HPDE6-E6E7 (cell line): ENCODE results near the gene PXDN.

Experiments
- DNase-seq: peaks from one replicate; pipeline ENCODE4 v3.0.0; 2011; ENCODE audit warnings: missing footprints; ENCODE audit errors: extremely low spot score

PXDN gene

DNA sequence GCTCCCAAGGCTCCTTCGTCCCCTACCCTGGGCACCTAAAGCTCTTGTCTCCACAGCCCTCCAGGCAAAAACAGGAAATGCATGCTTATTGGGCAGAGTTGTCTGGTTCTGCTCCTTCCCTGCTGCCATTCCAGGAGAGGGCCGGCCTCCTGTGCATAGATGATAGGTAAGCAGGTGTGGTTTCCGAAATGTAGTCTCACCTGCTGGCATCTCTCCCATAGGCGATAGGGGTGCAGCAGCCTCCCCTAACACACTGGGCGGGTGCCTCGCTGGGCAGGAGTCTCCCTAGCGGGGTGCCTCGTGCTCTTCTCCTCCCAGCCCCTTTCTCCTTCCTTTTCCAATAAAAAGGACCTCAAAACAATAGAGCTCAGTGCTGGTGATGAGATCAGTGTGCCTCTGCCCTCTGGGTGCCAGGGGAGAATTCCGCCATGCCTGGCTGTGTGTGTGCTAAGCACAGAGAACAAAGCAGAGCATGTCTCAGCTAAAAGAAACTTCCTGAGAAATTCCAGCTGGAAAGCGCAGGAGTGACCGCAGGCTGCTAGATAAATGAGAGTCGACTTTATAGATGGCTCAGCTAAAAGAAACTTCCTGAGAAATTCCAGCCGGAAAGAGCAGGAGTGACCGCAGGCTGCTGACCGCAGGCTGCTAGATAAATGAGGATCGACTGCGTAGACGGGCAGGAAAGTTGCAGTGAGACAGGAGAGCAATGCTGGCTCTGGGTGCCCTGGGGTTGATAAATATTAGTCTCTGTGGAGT, 11.3 kb upstream of the PXDN start:
- no peak for DNase-seq

DNA sequence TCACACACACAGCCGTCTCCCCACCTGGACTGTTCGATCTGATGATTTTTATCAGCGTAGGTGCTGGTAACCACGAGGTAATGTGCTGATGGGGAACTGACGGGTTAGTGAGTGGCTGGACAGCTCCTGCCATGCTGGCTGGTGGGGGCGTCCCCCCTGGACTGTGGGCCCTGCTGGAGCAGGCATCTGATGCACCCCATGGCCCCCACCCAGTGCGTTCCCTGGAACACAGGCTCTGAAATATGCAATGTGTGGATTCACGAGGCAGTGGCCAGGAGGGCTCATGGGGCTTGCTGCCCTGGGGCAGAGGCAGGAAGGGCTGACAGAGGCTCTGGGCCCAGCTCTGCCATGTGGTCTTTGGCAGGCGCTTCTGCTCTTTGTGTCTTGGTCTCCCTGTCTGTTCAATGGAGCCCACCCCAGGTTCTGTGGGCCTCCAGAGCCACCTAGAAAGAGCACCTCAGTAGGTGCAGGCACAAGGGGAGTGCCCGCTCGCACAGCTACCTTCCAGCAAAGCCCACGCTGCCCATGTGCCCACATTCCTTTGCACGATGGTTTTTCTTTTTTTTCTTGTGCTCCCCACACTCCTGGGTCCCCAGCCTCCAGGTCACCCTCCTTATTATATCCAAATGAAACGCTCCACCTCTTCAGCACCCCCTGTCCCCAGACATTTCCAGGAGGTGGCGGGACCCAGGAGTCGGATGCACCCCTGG, 10.3 kb upstream of the PXDN start:
- no peak for DNase-seq

DNA sequence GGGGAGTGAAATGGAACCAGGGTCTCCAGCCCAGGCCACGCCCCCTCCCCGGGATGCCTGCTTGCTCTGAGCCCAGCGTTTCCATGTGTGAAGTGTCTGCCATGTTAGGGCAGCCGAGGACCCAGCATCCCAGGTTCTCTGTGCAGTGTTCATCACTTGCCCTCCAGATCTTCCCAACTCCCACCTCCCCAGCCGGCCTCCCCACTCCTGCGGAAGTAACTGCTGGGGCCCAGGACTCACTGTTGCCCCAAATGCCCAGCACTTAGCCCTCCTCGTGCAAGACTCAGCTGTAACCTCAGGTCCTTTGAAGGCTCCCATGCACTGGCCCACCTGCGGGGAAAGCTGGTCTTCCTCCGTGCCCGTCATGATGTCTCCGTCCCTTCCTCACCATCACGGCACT, 9.7 kb upstream of the PXDN start:
- no peak for DNase-seq

DNA sequence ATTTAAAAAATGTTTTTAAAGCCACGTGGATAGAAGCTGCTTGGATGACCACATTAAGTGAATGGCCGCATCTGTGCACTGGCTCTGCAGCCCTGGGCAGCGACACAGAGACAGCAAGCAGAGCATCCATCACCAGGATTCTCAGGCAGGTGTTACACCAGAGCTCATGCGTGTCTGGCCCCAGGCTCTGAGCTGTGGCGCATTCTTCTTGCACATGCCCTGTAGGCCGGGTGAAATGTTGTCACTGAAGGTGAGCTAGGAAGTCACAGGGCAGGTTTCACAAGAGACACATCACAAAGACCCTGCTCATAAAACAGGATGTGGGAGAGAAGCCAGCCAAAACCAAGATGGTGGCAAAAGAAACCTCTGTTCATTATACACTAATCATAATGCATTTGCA, 8.4 kb upstream of the PXDN start:
- DNase-seq: no peak

DNA sequence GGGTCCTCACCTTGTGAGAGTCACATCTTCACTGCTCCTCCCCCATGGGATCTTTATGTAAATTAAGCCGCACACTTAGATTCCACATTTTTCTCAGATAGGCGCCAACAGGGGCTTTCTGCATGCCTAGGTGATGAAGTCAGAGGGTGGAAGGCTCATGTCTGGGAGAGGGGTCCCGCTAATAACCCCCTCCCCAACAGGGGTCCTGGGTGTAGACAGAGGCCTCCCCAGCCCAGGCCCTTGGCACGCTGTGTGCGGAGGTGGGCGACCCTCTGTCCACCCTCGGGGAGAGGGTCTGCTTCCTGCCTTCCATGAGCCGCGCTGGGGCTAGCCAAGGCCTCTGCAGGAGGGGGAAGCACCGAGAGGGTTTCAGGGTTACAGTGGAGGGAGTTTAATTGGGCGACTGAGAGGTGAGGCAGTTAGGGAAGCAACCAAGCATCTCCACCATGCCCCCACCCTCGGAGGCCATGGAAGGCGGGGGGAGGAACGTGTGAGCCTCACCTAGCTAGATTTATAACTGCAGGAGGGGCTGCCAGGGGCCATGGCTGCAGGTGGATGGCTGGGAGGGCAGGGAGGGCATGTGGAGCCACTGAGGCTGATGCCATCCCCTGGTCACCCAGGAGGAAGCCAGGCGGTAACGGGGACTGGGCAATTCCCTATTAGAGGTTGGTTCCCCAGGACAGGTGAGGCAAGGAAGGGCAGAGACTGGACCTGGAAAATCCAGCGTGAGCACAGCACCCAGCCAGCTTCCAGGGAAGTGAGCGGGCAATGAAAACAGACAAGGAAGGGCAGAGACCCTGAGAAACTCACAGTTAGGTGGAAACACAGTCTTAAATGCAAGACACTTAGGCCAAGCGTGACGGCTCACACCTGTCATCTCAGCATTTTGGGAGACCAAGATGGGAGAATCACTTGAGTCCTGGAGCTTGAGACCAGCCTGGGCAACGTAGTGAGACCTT, 7.7 kb upstream of the PXDN start:
- DNase-seq: no peak

DNA sequence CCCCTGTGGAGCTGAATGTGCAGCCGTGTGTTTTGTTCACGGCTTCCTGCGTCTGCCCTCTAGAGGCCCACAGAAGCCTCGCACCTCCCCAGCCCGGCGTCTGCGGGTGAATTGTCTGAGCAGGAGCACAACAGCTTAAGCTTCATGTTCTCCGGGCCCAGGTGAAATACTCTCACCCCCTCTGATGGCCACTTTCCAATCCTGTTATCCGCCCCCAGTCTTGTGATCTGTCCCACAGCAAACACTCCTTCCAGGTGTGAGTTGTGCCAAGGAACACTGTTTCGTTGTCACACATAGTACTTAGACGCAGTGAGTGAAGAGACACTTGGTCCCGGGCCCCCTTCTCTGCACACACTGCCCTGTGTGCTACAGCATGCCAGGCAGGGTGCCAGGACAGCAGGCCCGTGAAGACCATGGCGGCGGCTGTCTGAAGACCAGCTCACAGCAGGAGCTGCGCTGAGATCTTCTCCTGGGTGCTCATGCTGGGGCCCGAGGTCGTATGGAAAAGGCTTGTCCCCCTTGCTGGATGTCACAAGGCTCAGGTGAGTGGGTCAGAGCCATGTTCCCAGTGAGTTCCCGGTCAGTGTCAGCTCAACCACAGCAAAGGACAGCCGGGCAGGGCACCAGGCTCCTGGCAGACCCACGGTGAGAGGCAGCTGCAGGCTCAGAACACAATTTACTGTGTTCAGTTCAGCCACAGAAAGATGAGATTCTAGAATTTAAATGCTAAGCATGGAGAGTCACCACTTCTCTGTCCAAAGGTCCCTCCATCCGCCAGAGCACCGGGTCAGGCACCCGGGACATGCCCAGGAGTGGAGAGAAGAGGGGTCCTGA, 6.8 kb upstream of the PXDN start:
- DNase-seq: no peak

DNA sequence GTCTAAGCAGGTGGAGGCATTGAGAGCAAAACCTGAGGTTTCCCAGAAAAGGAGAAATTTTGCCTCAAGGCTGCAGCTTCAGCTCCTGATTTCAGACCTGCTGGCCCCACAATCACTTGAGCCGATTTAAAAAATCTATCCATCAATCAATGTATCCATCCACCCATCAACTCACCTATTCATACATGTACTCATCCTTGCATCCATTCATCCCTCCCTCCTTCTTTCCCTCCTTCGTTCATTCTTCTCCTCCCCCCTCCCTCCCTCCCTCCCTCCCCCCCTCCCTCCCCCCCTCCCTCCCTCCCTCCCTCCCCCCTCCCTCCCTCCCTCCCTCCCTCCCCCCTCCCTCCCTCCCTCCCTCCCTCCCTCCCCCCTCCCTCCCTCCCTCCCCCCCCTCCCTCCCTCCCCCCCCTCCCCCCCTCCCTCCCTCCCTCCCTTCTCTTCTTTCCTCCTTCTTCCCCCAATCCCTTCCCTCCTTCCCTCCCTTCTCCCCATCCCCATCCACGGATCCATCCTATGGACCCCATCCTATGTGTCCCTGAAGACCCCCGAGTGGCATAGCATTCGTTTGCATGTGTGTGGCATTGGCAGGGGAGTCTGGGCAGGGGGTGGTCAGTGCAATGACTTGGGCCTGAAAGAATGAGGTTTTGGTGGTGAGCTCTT, 6.1 kb upstream of the PXDN start:
- no peak for DNase-seq

DNA sequence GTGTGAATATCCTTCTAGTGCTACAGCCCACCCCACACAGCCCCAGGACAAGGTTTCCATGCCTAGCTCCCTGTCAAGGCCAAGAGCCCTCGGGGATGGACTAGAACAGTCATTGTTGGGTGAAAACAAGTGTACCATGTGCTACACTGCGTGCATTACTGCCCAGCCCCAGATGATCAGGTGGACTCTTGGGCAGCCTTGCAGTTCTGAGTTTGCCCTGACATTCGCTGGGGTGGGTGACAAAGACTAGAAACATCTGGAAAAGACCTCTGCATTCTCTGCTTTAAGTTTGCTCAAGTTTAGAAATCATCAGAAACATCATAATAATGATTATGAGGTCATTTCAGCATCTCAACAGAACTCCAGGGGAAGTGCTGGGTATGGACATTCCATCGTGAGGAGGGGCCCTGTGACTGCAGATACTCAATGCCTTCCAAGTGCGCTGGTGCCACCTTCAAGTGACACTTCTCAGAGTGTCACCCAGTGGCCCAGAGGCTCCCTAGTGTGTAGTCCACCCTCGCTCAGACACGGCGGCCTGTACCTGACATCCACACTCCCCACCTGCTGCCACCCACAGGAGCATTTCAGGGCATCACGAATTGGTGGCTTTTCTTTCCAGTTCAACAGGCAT, 5.3 kb upstream of the PXDN start:
- no peak for DNase-seq

DNA sequence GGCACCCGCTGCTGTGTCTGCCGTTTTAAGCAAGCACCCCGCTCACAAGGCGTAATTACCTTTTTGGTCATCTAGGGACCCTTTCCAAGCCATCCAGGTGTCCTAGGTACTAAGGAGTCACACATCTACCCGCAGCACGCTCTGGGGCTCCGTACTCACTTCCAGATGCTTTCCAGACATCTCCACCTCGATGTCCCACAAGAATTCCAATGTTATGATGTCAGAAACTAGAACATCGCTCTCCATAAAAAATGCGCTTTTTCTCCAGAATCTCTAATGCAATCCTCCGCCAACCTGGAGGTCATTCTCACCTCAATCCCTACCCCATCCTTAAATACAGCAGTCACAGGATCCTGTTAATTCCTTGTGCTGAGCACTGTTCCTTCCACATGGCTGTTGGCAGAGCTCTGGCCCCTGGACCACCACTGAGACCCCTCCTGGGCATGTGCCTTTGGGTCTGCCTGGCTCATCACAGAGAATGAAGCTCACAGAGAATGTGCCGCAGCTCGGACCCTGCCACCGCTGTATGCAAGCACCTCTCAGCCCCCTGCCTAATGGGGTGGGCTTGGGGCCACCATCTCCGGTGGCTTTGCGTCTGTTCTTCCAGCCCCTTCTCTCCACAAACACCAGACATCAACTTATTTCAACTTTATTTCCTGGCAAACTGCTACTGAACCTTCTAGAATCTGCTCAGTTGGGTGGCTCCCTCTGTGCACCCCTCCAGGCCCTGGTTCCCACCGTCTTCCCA, 4.6 kb upstream of the PXDN start:
- DNase-seq: no peak

DNA sequence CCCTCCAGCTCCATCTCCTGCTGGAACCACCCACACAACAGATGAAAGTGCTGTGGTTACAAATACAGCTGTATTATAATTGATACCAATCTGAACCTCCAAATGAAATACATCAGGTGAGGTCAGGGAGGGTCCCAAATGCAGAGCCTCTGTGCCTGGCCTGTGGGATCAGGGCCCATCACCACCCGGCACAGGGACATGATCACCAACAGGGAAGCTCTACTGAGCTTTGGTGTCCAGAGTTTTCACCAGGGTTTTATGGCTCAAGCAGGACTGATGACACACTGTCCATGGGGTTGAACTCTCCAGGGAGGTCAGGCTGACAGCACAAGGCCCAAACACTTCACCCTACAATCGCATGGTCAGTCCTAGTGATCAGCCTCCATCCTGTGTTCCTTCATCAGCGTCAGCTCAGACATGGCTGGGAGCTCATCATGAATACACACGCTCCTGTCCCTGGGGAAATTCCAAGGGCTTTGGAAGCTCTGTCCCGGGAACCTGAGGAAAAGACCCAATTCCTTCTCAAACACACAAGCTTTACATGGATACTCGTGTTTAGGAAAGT, 3.9 kb upstream of the PXDN start:
- DNase-seq: no peak

DNA sequence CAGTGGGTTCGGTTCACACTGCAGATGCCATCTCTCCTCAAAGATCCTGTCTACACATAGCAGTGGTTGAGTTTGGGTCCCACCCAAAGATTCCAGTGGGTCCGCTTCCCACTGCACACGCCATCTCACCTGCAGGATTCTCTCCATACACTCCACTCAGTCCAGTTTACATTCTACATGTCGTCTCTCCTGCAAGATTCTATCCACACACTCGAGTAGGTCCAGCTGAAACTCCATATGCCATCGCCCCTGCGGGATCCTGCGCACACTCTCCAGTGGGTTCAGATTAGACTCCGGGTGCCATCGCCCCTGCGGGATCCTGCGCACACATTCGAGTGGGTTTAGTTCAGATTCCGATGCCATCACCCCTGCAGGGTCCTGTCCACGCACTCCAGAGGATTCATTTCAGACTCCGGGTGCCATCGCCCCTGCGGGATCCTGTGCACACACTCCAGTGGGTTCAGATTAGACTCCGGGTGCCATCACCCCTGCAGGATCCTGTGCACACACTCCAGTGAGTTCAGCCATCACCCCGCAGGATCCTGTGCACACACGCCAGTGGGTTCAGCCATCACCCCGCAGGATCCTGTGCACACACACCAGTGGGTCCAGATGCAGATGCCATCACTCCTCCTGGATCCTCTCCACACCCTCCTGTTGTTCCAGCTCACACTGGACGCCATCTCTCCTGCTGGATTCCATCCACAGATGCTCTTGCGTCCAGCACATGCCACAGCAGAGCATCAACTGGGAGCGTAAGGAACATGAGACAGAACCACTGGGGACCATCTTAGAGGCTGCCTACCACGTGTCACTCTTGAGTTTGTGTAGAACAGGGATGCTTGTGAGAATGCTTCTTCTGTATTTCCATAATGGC, 3.0 kb upstream of the PXDN start:
- no peak for DNase-seq

DNA sequence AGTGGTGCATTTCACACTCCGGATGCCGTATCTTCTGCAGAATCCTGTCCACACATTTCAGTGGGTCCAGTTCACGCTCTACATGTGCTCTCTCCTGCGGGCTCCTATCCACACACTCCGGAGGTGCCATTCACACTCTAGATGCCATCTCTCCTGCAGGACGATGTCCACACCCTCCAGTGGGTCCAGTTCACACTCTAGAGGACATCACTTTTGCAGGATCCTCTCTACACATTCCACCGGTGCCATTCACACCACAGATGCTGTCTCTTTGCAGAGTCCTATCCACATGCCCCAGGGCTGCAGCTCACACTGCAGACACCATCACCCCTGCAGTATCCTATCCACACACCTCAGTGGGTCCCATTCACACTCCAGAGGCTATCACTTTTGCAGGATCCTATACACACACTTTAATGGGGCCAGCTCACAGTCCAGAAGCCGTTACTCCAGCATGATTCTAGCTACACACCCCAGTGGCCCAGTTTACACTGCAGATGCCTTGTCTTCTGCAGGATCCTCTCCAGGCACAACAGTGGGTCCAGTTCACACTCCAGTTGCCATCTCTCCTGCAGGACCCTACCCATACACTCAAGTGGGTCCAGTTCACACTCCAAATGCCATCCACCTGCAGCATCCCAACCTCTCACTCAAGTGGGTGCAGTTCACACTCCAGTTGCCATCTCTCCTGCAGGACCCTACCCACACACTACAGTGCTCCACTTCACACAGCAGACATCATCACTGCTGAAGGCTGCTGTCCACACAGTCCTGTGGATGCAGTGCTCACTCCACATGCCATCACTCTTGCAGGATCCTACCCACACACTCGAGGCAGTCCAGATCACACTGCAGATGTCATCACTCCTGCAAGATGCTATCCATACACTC, 2.1 kb upstream of the PXDN start:
- no peak for DNase-seq

DNA sequence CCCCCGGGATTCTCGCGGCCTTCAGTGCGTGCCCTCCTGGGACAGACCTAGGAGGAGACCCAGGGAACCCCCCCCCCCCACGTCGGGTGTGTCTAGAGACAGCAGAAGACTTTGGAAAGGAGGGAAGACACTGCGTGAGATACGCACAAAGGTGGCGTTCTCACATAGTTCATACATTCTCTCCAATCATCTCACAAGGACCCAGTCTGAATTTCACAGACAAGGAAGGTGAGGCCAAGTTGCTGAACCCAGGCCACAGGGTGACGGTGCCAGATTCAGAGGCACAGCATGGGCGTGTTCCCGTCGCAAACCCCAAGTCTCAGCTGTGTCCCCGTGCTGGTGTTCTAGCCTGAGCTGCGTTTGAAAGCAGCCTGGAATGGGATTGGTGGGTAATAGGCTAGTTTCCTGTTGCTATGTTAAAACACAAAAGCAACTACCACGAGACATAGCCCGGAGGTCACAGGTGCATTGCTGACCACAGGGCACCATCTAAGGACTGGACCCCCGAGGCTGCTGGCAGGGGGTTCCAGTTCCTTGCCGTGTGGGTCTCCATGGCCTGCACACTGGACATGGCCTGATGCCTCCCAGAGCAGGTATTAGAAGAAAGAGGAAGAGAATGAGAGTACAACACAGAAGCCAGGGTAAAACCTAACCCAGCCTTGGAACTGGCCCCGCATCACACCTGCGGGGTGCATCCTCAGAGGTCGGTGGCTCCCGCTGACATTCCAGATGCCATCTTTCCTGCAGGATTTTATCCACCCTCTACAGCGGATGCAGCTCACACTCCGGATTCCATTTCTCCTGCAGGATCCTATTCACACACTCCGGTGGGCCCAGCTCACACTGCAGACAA, 1.1 kb upstream of the PXDN start:
- no peak for DNase-seq

DNA sequence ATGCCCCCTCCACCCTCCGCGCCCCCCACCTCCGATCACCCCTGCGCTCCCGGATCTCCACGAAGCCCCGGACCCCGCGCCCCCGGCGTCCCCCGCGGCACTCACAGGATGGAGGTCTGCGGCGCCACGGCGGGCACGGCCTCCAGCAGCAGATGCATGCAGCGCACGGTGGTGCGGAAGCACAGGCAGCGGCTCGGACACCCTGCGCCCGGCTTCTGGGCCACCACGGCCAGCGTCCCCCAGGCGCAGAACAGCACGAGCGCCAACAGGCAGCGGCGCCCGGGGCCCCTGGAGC, 217 bp downstream of the PXDN start:
- no peak for DNase-seq

DNA sequence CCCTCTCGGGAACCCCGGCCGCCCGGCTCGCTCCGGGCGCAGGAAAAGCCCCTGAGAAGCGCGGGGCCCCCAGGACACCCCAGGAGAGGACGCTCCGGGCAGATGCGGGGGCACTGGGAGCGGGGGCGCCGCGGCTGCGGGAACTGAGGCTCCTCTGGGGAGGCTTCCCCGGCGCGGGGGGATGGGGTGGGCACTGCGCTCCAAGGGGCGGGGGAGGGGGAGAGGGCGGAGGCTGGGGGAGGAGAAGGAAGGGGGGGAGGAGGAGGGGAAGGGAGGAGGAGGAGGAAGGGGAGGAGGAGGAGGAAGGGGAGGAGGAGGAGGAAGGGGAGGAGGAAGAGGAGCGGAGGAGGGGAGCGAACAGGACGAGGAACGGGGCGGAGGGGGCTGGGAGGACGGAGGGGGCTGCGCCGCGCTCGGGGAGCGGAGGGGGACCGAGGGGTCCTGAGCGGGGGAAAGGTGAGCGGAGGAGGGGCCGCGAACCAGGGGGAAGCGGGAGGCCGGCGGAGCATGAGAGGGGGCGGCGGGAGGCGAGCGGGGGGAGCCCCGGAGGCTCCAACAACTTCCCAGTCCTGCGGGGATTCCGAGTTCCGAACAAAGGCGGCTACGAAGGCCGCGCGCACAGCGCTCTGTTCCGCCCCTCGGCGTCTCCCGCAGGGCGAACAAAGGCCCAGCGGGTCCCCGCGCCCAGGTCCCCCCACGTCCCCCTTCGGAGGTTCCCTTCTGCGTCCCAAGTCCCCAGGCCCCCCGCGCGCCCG, 742 bp downstream of the PXDN start:
- DNase-seq: no peak
